ENCODE measurements around the gene RPL7A. TPM values are rescaled to one million over a fixed set of nuclear protein-coding genes. Genes with fewer than 3 reads are reported as not detected.

Gene RPL7A
- total and polyA plus RNA-seq, 2 of the 13 experiments (the other 11 are each of a cell fraction or from before 2014, with no cell fraction given) = 2,401 to 2,938 TPM

DNA sequence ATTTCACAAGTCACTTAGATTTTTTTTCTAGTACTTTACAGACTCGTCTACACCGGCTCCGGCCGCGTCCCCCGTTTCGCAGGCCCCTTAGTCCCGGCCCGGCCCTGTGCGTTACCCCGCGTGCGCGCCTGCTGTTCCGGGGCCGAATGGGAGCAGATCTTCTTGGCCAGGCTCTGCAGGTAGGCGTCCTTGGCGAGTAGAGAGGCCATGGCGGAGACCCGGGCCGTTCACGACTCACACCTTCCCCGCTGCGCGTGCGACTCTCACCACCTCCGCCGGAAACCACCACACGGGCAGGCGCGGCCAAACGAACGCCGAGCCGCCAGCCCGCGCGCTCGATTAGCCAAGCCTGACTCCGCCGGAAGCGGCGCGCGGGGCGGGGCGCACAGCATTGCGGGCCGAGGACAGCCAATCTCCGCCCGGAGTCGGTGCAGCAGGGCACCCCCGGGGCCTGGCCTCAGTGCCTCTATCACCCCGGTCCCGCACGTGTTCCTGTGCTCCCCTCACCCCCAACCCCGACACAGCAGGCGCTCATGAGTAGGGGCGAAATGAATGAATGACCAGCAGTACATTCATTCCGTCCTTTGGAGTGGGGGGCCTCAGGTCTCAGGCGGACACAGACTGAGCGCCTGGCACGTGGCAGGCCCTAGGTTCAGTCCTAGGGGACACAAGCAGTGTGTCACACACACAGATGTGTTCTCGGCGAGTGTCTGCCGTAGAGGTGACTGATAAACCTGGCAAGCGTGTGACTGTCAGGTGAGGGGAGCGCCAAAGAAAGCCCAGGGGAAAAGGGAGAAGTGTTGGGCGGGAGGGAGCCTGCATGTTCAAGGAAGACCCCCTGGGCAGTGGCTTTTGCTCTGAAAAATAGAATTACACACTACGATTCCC is 11.8 kb upstream of the RPL7A start, which contains the start of gene SURF6 (continued):
- TF ChIP-seq, protein P1, sequence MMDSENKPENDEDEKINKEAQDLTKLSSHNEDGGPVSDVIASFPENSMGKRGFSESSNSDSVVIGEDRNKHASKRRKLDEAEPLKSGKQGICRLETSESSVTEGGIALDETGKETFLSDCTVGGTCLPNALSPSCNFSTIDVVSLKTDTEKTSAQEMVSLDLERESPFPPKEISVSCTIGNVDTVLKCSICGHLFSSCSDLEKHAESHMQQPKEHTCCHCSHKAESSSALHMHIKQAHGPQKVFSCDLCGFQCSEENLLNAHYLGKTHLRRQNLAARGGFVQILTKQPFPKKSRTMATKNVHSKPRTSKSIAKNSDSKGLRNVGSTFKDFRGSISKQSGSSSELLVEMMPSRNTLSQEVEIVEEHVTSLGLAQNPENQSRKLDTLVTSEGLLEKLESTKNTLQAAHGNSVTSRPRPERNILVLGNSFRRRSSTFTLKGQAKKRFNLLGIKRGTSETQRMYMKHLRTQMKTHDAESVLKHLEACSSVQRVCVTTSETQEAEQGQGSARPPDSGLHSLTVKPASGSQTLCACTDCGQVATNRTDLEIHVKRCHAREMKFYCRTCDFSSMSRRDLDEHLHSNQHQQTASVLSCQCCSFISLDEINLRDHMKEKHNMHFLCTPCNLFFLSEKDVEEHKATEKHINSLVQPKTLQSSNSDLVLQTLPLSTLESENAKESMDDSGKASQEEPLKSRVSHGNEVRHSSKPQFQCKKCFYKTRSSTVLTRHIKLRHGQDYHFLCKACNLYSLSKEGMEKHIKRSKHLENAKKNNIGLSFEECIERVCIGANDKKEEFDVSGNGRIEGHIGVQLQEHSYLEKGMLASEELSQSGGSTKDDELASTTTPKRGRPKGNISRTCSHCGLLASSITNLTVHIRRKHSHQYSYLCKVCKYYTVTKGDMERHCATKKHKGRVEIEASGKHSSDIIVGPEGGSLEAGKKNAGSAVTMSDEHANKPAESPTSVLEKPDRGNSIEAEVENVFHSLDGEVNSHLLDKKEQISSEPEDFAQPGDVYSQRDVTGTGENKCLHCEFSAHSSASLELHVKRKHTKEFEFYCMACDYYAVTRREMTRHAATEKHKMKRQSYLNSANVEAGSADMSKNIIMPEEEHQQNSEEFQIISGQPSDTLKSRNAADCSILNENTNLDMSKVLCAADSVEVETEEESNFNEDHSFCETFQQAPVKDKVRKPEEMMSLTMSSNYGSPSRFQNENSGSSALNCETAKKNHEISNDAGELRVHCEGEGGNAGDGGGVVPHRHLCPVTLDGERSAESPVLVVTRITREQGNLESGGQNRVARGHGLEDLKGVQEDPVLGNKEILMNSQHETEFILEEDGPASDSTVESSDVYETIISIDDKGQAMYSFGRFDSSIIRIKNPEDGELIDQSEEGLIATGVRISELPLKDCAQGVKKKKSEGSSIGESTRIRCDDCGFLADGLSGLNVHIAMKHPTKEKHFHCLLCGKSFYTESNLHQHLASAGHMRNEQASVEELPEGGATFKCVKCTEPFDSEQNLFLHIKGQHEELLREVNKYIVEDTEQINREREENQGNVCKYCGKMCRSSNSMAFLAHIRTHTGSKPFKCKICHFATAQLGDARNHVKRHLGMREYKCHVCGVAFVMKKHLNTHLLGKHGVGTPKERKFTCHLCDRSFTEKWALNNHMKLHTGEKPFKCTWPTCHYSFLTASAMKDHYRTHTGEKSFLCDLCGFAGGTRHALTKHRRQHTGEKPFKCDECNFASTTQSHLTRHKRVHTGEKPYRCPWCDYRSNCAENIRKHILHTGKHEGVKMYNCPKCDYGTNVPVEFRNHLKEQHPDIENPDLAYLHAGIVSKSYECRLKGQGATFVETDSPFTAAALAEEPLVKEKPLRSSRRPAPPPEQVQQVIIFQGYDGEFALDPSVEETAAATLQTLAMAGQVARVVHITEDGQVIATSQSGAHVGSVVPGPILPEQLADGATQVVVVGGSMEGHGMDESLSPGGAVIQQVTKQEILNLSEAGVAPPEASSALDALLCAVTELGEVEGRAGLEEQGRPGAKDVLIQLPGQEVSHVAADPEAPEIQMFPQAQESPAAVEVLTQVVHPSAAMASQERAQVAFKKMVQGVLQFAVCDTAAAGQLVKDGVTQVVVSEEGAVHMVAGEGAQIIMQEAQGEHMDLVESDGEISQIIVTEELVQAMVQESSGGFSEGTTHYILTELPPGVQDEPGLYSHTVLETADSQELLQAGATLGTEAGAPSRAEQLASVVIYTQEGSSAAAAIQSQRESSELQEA (CRISPR knock-in tag; IDR thresholded peaks at IDR 0.05; ENCODE audit: not compliant biosample characterization) = peak; percentile 75
- TF ChIP-seq, protein P2, sequence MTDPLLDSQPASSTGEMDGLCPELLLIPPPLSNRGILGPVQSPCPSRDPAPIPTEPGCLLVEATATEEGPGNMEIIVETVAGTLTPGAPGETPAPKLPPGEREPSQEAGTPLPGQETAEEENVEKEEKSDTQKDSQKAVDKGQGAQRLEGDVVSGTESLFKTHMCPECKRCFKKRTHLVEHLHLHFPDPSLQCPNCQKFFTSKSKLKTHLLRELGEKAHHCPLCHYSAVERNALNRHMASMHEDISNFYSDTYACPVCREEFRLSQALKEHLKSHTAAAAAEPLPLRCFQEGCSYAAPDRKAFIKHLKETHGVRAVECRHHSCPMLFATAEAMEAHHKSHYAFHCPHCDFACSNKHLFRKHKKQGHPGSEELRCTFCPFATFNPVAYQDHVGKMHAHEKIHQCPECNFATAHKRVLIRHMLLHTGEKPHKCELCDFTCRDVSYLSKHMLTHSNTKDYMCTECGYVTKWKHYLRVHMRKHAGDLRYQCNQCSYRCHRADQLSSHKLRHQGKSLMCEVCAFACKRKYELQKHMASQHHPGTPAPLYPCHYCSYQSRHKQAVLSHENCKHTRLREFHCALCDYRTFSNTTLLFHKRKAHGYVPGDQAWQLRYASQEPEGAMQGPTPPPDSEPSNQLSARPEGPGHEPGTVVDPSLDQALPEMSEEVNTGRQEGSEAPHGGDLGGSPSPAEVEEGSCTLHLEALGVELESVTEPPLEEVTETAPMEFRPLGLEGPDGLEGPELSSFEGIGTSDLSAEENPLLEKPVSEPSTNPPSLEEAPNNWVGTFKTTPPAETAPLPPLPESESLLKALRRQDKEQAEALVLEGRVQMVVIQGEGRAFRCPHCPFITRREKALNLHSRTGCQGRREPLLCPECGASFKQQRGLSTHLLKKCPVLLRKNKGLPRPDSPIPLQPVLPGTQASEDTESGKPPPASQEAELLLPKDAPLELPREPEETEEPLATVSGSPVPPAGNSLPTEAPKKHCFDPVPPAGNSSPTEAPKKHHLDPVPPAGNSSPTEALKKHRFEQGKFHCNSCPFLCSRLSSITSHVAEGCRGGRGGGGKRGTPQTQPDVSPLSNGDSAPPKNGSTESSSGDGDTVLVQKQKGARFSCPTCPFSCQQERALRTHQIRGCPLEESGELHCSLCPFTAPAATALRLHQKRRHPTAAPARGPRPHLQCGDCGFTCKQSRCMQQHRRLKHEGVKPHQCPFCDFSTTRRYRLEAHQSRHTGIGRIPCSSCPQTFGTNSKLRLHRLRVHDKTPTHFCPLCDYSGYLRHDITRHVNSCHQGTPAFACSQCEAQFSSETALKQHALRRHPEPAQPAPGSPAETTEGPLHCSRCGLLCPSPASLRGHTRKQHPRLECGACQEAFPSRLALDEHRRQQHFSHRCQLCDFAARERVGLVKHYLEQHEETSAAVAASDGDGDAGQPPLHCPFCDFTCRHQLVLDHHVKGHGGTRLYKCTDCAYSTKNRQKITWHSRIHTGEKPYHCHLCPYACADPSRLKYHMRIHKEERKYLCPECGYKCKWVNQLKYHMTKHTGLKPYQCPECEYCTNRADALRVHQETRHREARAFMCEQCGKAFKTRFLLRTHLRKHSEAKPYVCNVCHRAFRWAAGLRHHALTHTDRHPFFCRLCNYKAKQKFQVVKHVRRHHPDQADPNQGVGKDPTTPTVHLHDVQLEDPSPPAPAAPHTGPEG (CRISPR knock-in tag; IDR thresholded peaks at IDR 0.05) = peak; percentile 81; the same call in 1 of the 2 replicates
- TF ChIP-seq NR3C1 (CRISPR knock-in tag; IDR thresholded peaks at IDR 0.05) (no peak), ZNF350 (CRISPR knock-in tag; IDR thresholded peaks at IDR 0.05; ENCODE audit: borderline replicate concordance, low read depth) (peak; percentile 80), WIZ (CRISPR knock-in tag; IDR thresholded peaks at IDR 0.05) (peak; percentile 95), ZNF614 (CRISPR knock-in tag; IDR thresholded peaks at IDR 0.05; ENCODE audit: borderline replicate concordance) (peak; percentile 96), KAT2B (IDR thresholded peaks at IDR 0.05; ENCODE audit: borderline replicate concordance, low read depth, low read length) (no peak), DNMT1 (CRISPR knock-in tag; IDR thresholded peaks at IDR 0.05) (peak; percentile 99), IKZF1 (IDR thresholded peaks at IDR 0.05) (no peak), NR2C2 (CRISPR knock-in tag; IDR thresholded peaks at IDR 0.05; ENCODE audit: borderline replicate concordance) (peak; percentile 89)
- TF ChIP-seq, protein P3, sequence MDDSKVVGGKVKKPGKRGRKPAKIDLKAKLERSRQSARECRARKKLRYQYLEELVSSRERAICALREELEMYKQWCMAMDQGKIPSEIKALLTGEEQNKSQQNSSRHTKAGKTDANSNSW (CRISPR knock-in tag; IDR thresholded peaks at IDR 0.05; ENCODE audit: borderline replicate concordance) = peak; percentile 76; the same call in 1 of the 2 replicates
- TF ChIP-seq, protein P4, sequence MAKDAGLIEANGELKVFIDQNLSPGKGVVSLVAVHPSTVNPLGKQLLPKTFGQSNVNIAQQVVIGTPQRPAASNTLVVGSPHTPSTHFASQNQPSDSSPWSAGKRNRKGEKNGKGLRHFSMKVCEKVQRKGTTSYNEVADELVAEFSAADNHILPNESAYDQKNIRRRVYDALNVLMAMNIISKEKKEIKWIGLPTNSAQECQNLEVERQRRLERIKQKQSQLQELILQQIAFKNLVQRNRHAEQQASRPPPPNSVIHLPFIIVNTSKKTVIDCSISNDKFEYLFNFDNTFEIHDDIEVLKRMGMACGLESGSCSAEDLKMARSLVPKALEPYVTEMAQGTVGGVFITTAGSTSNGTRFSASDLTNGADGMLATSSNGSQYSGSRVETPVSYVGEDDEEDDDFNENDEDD (CRISPR knock-in tag; IDR thresholded peaks at IDR 0.05; ENCODE audit: borderline replicate concordance) = peak; percentile 80; the same call in 1 of the 2 replicates

All from HepG2 (cell line).